ENCODE measurements around the gene ZNF48.
A peak's percentile ranks its signal among the peaks of the same experiment; 100 is the strongest.

ZNF48 gene

DNA sequence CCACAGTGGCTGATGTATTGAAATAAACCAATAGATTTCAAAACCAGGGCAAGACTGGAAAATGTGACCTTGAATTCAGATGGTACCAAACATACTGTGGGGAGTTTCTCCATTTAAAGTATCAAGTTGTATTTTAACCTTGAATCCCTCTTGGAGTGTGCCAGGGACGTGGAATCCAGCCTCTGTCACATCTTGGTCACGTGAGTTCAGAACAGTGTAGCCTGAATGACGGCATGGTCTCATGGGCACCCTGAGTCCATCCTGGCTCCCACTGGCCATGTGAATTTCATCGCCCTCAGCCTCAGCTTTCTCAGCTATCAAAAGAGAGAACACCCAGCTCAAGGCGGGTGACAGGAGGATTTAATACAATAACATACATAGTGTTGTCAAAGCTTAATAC, 18.9 kb downstream of the ZNF48 start:
- H3K9ac ChIP-seq (ENCODE audit: low read length): no peak overlapping the region
- no peak overlapping the region for H3K23ac ChIP-seq (ENCODE audit: low read length in 2 of 2)
- H3K79me1 ChIP-seq (replicated peaks; ENCODE audit: low read length, poor library complexity, severe bottlenecking): peaks cover 28% of the 10 kb centered on the region
- DNase-seq: no peak
- no peak overlapping the region for H3K4me2 ChIP-seq (ENCODE audit: low read length, poor library complexity, severe bottlenecking)
- no peak overlapping the region for H3K14ac ChIP-seq (ENCODE audit: low read length in 2 of 2)
- WGBS: 98% methylated on average over 3 of the region's 5 CpGs
- no peak overlapping the region for H2BK120ac ChIP-seq (ENCODE audit: low read depth, low read length)
- H2BK5ac ChIP-seq (ENCODE audit: low read depth, low read length, poor library complexity, severe bottlenecking): no peak overlapping the region
- no peaks in the 10 kb centered on the region for H3K9me3 ChIP-seq (ENCODE audit: control insufficient read depth, low read length)
- no peak overlapping the region for H4K8ac ChIP-seq (ENCODE audit: low read length)
- no peak overlapping the region for H2BK12ac ChIP-seq (ENCODE audit: low read length in 2 of 2)
- H3K18ac ChIP-seq (ENCODE audit: low read depth in 1 of 2, low read length in 2 of 2): no peak overlapping the region
- no peaks in the 10 kb centered on the region for H3K27me3 ChIP-seq (ENCODE audit: control insufficient read depth in 1 of 2, insufficient read depth in 1 of 2, low read length in 2 of 2)
- no peak overlapping the region for H3K27ac ChIP-seq (ENCODE audit: low read length, poor library complexity, severe bottlenecking)
- no peak overlapping the region for H3K4me3 ChIP-seq (ENCODE audit: insufficient read depth in 1 of 2, low read depth in 1 of 2, low read length in 2 of 2)
- H3K4ac ChIP-seq (ENCODE audit: low read depth in 1 of 2, low read length in 2 of 2): no peak overlapping the region
- H2AK5ac ChIP-seq (ENCODE audit: low read length, severe bottlenecking): no peak overlapping the region
- no peak overlapping the region for H2BK15ac ChIP-seq (ENCODE audit: low read depth, poor library complexity, severe bottlenecking)
- H3K36me3 ChIP-seq (ENCODE audit: control insufficient read depth in 1 of 2, insufficient read depth in 2 of 2, low read depth in 1 of 2, low read length in 2 of 2): peaks cover 30 to 46% of the 10 kb centered on the region in 2 experiments
- no peak overlapping the region for H4K91ac ChIP-seq (ENCODE audit: low read length)
- peaks cover 25% of the 10 kb centered on the region for H3K4me1 ChIP-seq (ENCODE audit: control insufficient read depth, insufficient read depth, low read depth, low read length)
- H2AFZ ChIP-seq (ENCODE audit: low read depth, low read length): no peak overlapping the region

DNA sequence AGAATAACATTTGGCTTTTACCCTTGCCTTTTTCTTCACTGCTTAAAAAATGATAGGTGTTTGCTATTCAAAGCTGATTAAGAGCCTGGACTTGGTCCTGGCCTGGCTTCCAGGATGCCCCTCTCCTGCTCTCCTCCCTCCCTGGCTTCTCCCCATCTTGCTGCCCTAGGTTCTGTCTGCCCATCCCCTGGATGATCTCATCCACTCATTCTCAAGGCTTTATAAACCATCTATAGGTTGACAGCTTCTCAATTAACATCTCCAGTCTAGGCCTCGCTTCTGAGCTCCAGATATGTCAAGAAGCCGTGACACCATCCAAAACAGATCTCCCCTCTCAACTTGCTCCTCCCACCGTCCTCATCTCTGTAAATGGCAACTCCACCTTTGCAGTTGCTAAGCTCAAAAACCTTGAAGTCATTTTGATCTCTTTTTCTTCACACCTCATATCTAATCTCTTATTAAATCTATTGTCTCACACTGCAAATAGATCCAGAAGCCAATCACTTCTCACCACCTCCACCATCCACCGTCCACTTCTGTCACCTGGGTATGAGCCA, 20.9 kb downstream of the ZNF48 start:
- Histone ChIP-seq H2AK5ac (ENCODE audit: low read length, severe bottlenecking) (no peak overlapping the region), H4K91ac (ENCODE audit: low read length) (no peak overlapping the region)

DNA sequence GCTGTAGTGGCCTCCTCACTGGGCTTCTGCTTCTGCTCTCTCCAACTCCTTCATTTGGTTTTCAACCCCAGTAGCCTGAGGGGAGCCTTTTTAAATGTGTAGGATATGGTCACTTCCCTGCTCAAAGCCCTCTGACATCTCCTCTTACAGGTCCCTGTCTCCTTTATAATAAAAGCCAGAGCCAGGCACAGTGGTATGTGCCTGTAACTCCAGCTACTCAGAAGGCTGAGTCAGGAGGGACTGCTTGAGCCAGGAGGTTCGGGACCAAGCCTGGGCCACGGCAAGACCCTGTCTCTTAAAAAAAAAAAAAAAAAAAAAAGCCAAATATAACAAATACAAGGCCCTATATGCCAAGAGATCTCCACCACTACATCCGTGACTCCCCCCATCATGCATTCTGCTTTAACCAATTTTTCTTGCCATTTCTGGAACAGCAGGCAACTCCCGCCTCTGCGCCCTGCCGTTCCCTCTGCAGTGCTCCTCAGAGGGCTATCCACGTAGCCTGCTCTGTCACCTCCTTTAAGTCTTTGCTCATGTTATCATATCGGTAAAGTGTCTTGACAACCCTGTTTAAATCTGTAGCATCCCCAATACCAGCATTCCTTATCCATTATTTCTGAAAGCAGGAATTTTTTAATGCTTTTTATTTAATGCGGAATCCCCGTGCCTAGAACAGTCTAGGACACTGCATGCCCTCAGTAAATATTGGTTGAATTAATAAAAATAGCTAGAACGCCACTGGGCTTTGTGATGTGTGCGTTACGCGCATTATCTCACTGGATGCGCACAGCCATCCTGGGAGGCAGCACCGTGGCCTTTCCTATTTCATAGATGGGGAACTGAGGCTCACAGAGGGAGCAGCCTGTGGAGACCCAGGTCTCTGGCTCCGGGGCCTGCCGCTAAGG, 21.7 kb downstream of the ZNF48 start:
- Histone ChIP-seq H3K4me3 (ENCODE audit: insufficient read depth in 1 of 2, low read depth in 1 of 2, low read length in 2 of 2) (peak overlapping the region; percentile 60 to 74), H3K4me1 (ENCODE audit: control insufficient read depth, insufficient read depth, low read depth, low read length) (peaks cover 19% of the 10 kb centered on the region), H3K27ac (ENCODE audit: low read length, poor library complexity, severe bottlenecking) (no peak overlapping the region), H4K91ac (ENCODE audit: low read length) (peak overlapping the region; percentile 72), H3K79me1 (replicated peaks; ENCODE audit: low read length, poor library complexity, severe bottlenecking) (peaks cover 18% of the 10 kb centered on the region), H3K4ac (ENCODE audit: low read depth in 1 of 2, low read length in 2 of 2) (no peak overlapping the region), H3K18ac (ENCODE audit: low read depth in 1 of 2, low read length in 2 of 2) (peak overlapping the region in 1 of 2 experiments; percentile 71), H3K9ac (ENCODE audit: low read length) (peak overlapping the region; percentile 70), H3K23ac (ENCODE audit: low read length in 2 of 2) (no peak overlapping the region), H2BK12ac (ENCODE audit: low read length in 2 of 2) (no peak overlapping the region), H3K36me3 (ENCODE audit: control insufficient read depth in 1 of 2, insufficient read depth in 2 of 2, low read depth in 1 of 2, low read length in 2 of 2) (peaks cover 21 to 42% of the 10 kb centered on the region in 2 experiments), H2BK120ac (ENCODE audit: low read depth, low read length) (no peak overlapping the region), H3K9me3 (ENCODE audit: control insufficient read depth, low read length) (no peaks in the 10 kb centered on the region), H4K8ac (ENCODE audit: low read length) (peak overlapping the region; percentile 42), H2AFZ (ENCODE audit: low read depth, low read length) (peak overlapping the region; percentile 46), H2BK5ac (ENCODE audit: low read depth, low read length, poor library complexity, severe bottlenecking) (no peak overlapping the region), H2AK5ac (ENCODE audit: low read length, severe bottlenecking) (no peak overlapping the region), H3K27me3 (ENCODE audit: control insufficient read depth in 1 of 2, insufficient read depth in 1 of 2, low read length in 2 of 2) (no peaks in the 10 kb centered on the region), H2BK15ac (ENCODE audit: low read depth, poor library complexity, severe bottlenecking) (peak overlapping the region; percentile 63), H3K4me2 (ENCODE audit: low read length, poor library complexity, severe bottlenecking) (peak overlapping the region; percentile 74), H3K14ac (ENCODE audit: low read length in 2 of 2) (no peak overlapping the region)
- DNase-seq: no peak
- WGBS: 81% methylated on average over 18 of the region's 18 CpGs

More for the DNA sequence above, 20.9 kb downstream of the ZNF48 start:
- no peak overlapping the region for H3K4me3 ChIP-seq (ENCODE audit: insufficient read depth in 1 of 2, low read depth in 1 of 2, low read length in 2 of 2)
- H3K23ac ChIP-seq (ENCODE audit: low read length in 2 of 2): no peak overlapping the region
- H2AFZ ChIP-seq (ENCODE audit: low read depth, low read length): no peak overlapping the region
- H3K9ac ChIP-seq (ENCODE audit: low read length): peak overlapping the region; percentile 22
- no peak overlapping the region for H4K8ac ChIP-seq (ENCODE audit: low read length)
- peaks cover 25% of the 10 kb centered on the region for H3K79me1 ChIP-seq (replicated peaks; ENCODE audit: low read length, poor library complexity, severe bottlenecking)
- H3K27ac ChIP-seq (ENCODE audit: low read length, poor library complexity, severe bottlenecking): no peak overlapping the region
- no peak overlapping the region for H3K4me2 ChIP-seq (ENCODE audit: low read length, poor library complexity, severe bottlenecking)
- DNase-seq: no peak
- no peak overlapping the region for H2BK15ac ChIP-seq (ENCODE audit: low read depth, poor library complexity, severe bottlenecking)
- no peak overlapping the region for H3K18ac ChIP-seq (ENCODE audit: low read depth in 1 of 2, low read length in 2 of 2)
- no peak overlapping the region for H3K4ac ChIP-seq (ENCODE audit: low read depth in 1 of 2, low read length in 2 of 2)
- no peak overlapping the region for H2BK120ac ChIP-seq (ENCODE audit: low read depth, low read length)
- H2BK12ac ChIP-seq (ENCODE audit: low read length in 2 of 2): no peak overlapping the region
- H3K27me3 ChIP-seq (ENCODE audit: control insufficient read depth in 1 of 2, insufficient read depth in 1 of 2, low read length in 2 of 2): no peaks in the 10 kb centered on the region
- H2BK5ac ChIP-seq (ENCODE audit: low read depth, low read length, poor library complexity, severe bottlenecking): no peak overlapping the region
- WGBS: 95% methylated on average over 4 of the region's 4 CpGs
- H3K14ac ChIP-seq (ENCODE audit: low read length in 2 of 2): no peak overlapping the region
- H3K36me3 ChIP-seq (ENCODE audit: control insufficient read depth in 1 of 2, insufficient read depth in 2 of 2, low read depth in 1 of 2, low read length in 2 of 2): peaks cover 27 to 45% of the 10 kb centered on the region in 2 experiments
- no peaks in the 10 kb centered on the region for H3K9me3 ChIP-seq (ENCODE audit: control insufficient read depth, low read length)
- peaks cover 20% of the 10 kb centered on the region for H3K4me1 ChIP-seq (ENCODE audit: control insufficient read depth, insufficient read depth, low read depth, low read length)

All from mesenchymal stem cell (in vitro differentiated cells and primary cell).